ENCODE results near the gene ATG3. TPM values are rescaled to one million over a fixed set of nuclear protein-coding genes. Genes with fewer than 3 reads are reported as not detected.

The ATG3 gene
- total and polyA plus RNA-seq, 9 of the 15 experiments (the other 6 are each of a cell fraction or from before 2014, with no cell fraction given), result 48.7 to 107 (median 64.7) TPM

DNA sequence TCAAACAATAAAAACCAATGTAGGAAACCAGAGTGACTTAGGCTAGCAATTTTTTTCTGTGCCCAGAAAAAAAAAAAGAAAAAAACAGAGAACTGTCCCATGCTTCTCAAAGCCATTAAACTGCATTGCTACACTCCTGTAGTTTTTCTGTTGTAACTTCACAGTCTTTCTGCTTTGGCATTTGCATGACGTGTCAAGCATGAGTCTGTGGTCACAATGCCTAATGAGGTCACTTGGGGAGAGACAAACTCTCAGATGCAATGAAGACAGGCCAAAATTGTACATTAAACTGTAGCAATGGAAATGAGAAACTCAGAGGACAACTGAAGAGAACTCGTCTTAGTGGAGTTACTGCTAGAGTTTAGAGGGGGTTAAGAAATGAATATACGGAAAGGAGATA is 48.4 kb upstream of the ATG3 start (continued):
- TF ChIP-seq, protein P1, sequence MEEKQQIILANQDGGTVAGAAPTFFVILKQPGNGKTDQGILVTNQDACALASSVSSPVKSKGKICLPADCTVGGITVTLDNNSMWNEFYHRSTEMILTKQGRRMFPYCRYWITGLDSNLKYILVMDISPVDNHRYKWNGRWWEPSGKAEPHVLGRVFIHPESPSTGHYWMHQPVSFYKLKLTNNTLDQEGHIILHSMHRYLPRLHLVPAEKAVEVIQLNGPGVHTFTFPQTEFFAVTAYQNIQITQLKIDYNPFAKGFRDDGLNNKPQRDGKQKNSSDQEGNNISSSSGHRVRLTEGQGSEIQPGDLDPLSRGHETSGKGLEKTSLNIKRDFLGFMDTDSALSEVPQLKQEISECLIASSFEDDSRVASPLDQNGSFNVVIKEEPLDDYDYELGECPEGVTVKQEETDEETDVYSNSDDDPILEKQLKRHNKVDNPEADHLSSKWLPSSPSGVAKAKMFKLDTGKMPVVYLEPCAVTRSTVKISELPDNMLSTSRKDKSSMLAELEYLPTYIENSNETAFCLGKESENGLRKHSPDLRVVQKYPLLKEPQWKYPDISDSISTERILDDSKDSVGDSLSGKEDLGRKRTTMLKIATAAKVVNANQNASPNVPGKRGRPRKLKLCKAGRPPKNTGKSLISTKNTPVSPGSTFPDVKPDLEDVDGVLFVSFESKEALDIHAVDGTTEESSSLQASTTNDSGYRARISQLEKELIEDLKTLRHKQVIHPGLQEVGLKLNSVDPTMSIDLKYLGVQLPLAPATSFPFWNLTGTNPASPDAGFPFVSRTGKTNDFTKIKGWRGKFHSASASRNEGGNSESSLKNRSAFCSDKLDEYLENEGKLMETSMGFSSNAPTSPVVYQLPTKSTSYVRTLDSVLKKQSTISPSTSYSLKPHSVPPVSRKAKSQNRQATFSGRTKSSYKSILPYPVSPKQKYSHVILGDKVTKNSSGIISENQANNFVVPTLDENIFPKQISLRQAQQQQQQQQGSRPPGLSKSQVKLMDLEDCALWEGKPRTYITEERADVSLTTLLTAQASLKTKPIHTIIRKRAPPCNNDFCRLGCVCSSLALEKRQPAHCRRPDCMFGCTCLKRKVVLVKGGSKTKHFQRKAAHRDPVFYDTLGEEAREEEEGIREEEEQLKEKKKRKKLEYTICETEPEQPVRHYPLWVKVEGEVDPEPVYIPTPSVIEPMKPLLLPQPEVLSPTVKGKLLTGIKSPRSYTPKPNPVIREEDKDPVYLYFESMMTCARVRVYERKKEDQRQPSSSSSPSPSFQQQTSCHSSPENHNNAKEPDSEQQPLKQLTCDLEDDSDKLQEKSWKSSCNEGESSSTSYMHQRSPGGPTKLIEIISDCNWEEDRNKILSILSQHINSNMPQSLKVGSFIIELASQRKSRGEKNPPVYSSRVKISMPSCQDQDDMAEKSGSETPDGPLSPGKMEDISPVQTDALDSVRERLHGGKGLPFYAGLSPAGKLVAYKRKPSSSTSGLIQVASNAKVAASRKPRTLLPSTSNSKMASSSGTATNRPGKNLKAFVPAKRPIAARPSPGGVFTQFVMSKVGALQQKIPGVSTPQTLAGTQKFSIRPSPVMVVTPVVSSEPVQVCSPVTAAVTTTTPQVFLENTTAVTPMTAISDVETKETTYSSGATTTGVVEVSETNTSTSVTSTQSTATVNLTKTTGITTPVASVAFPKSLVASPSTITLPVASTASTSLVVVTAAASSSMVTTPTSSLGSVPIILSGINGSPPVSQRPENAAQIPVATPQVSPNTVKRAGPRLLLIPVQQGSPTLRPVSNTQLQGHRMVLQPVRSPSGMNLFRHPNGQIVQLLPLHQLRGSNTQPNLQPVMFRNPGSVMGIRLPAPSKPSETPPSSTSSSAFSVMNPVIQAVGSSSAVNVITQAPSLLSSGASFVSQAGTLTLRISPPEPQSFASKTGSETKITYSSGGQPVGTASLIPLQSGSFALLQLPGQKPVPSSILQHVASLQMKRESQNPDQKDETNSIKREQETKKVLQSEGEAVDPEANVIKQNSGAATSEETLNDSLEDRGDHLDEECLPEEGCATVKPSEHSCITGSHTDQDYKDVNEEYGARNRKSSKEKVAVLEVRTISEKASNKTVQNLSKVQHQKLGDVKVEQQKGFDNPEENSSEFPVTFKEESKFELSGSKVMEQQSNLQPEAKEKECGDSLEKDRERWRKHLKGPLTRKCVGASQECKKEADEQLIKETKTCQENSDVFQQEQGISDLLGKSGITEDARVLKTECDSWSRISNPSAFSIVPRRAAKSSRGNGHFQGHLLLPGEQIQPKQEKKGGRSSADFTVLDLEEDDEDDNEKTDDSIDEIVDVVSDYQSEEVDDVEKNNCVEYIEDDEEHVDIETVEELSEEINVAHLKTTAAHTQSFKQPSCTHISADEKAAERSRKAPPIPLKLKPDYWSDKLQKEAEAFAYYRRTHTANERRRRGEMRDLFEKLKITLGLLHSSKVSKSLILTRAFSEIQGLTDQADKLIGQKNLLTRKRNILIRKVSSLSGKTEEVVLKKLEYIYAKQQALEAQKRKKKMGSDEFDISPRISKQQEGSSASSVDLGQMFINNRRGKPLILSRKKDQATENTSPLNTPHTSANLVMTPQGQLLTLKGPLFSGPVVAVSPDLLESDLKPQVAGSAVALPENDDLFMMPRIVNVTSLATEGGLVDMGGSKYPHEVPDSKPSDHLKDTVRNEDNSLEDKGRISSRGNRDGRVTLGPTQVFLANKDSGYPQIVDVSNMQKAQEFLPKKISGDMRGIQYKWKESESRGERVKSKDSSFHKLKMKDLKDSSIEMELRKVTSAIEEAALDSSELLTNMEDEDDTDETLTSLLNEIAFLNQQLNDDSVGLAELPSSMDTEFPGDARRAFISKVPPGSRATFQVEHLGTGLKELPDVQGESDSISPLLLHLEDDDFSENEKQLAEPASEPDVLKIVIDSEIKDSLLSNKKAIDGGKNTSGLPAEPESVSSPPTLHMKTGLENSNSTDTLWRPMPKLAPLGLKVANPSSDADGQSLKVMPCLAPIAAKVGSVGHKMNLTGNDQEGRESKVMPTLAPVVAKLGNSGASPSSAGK (IDR thresholded peaks at IDR 0.05), result no peak
- TF ChIP-seq, protein P2, sequence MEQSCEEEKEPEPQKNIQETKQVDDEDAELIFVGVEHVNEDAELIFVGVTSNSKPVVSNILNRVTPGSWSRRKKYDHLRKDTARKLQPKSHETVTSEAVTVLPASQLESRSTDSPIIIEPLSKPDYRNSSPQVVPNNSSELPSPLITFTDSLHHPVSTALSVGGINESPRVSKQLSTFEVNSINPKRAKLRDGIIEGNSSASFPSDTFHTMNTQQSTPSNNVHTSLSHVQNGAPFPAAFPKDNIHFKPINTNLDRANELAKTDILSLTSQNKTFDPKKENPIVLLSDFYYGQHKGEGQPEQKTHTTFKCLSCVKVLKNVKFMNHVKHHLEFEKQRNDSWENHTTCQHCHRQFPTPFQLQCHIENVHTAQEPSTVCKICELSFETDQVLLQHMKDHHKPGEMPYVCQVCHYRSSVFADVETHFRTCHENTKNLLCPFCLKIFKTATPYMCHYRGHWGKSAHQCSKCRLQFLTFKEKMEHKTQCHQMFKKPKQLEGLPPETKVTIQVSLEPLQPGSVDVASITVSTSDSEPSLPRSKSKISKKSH (CRISPR knock-in tag; IDR thresholded peaks at IDR 0.05), result no peak
- TF ChIP-seq CREM (IDR thresholded peaks at IDR 0.05; ENCODE audit: low read depth) (peak; percentile 85), ZNF175 (CRISPR knock-in tag; IDR thresholded peaks at IDR 0.05; ENCODE audit: low read depth) (no peak), CCAR2 (IDR thresholded peaks at IDR 0.05; ENCODE audit: low read depth, low read length) (no peak), SREBF1 (IDR thresholded peaks at IDR 0.05; ENCODE audit: borderline replicate concordance, low read depth, low read length) (no peak), NFRKB (IDR thresholded peaks at IDR 0.05; ENCODE audit: low read depth) (no peak), MTA1 (IDR thresholded peaks at IDR 0.05; ENCODE audit: borderline replicate concordance) (no peak), SAFB2 (IDR thresholded peaks at IDR 0.05; ENCODE audit: borderline replicate concordance, low read depth, low read length, severe bottlenecking) (no peak), KAT8 (IDR thresholded peaks at IDR 0.05; ENCODE audit: low read depth) (no peak)
- TF ChIP-seq, protein P3, sequence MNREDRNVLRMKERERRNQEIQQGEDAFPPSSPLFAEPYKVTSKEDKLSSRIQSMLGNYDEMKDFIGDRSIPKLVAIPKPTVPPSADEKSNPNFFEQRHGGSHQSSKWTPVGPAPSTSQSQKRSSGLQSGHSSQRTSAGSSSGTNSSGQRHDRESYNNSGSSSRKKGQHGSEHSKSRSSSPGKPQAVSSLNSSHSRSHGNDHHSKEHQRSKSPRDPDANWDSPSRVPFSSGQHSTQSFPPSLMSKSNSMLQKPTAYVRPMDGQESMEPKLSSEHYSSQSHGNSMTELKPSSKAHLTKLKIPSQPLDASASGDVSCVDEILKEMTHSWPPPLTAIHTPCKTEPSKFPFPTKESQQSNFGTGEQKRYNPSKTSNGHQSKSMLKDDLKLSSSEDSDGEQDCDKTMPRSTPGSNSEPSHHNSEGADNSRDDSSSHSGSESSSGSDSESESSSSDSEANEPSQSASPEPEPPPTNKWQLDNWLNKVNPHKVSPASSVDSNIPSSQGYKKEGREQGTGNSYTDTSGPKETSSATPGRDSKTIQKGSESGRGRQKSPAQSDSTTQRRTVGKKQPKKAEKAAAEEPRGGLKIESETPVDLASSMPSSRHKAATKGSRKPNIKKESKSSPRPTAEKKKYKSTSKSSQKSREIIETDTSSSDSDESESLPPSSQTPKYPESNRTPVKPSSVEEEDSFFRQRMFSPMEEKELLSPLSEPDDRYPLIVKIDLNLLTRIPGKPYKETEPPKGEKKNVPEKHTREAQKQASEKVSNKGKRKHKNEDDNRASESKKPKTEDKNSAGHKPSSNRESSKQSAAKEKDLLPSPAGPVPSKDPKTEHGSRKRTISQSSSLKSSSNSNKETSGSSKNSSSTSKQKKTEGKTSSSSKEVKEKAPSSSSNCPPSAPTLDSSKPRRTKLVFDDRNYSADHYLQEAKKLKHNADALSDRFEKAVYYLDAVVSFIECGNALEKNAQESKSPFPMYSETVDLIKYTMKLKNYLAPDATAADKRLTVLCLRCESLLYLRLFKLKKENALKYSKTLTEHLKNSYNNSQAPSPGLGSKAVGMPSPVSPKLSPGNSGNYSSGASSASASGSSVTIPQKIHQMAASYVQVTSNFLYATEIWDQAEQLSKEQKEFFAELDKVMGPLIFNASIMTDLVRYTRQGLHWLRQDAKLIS (CRISPR knock-in tag; IDR thresholded peaks at IDR 0.05), result no peak
